Aorta (tissue), 5 donors: ENCODE data around the gene ABCA7. TPM values are rescaled to one million over a fixed set of nuclear protein-coding genes. Genes with fewer than 3 reads are reported as not detected.

ENCODE experiments used
- ATAC-seq: fragments of 200-7000 bp; cut with Tn5 transposase; one replicate; pipeline ENCODE4 v1.9.1; 2022; ENCODE audit warnings: moderate library complexity; ENCODE audit not compliant: low FRiP score
- DNase-seq, 2 donors: peaks; one replicate each; pipeline ENCODE4 v3.0.0-alpha.2; 2020
- H3K27ac ChIP-seq, 2 donors: one replicate each; pipeline ENCODE4 v1.5.1; 2013; ENCODE audit warnings: low read length in 2 of 2, mild to moderate bottlenecking in 2 of 2, moderate library complexity in 2 of 2, control low read depth in 1 of 2, inconsistent platforms in 1 of 2, low read depth in 1 of 2
- H3K27me3 ChIP-seq, 2 donors: one replicate each; pipeline ENCODE4 v1.6.1; 2013; ENCODE audit warnings: control low read depth in 1 of 2, low read length in 1 of 2, mild to moderate bottlenecking in 1 of 2, moderate library complexity in 1 of 2; ENCODE audit not compliant: insufficient read depth in 2 of 2, control insufficient read depth in 1 of 2
- H3K36me3 ChIP-seq, 2 donors: one replicate each; pipeline ENCODE4 v1.6.1; 2013; ENCODE audit warnings: control low read depth in 1 of 2, low read length in 1 of 2, mild to moderate bottlenecking in 1 of 2; ENCODE audit not compliant: insufficient read depth in 2 of 2, control insufficient read depth in 1 of 2
- H3K4me1 ChIP-seq, 2 donors: one replicate each; pipeline ENCODE4 v1.6.1; 2013; ENCODE audit warnings: low read length in 2 of 2, control low read depth in 1 of 2, mild to moderate bottlenecking in 1 of 2, moderate library complexity in 1 of 2; ENCODE audit not compliant: insufficient read depth in 2 of 2, control insufficient read depth in 1 of 2
- H3K4me3 ChIP-seq, 2 donors: one replicate each; pipeline ENCODE4 v1.5.1; 2013; ENCODE audit warnings: low read length in 2 of 2, control low read depth in 1 of 2, mild to moderate bottlenecking in 1 of 2
- H3K9me3 ChIP-seq: one replicate; pipeline ENCODE4 v1.6.1; 2013; ENCODE audit warnings: mild to moderate bottlenecking, low read length; ENCODE audit not compliant: control insufficient read depth
- WGBS, 2 donors: extraction: QIAGEN DNeasy Blood & Tissue Kit; methylation state at CpG; one replicate each; pipeline ENCODE4 v1.1.7; 2013; 5-methylcytosine and 5-hydroxymethylcytosine counted together
- intact Hi-C, 2 donors: fragments of 100-400 bp; cut with DNase I; formaldehyde crosslinking; loops; one replicate each; pipeline versions ENCODE4 v1.14.2 to v1.15.0; 2022
- polyA plus RNA-seq, 2 donors: library from polyadenylated mRNA; stranded (reverse); fragments of 200-250 nt; gene quantifications; one replicate each; pipeline ENCODE4 v1.2.3, GENCODE V29; 2013
- total RNA-seq, 2 donors: library from RNA; stranded (reverse); fragmentation: NEBNext Ultra II Directional; extraction: Animal tissue kit (Norgen Biotek cat#: 25700); gene quantifications; one replicate each; pipeline ENCODE4 v1.2.1, GENCODE V29; 2021
- donor health status: healthy with polysubstance abuse.
- donor health status: Bipolar disorder and iron deficiency.
- donor health status: DM: no; HTN: no; CAD: no.
- donor health status: DM: no; HTN: no; CAD: no.
- donor health status: DM: yes; HTN: yes; CAD: no.

ABCA7 gene
- total and polyA plus RNA-seq, 4 donors, result 1.9 to 20.6 (median 8.5) TPM

GRCh38 chr19:1069009-1069779, 29.3 kb downstream of the ABCA7 start:
- Histone ChIP-seq H3K4me1 (no peaks in the 10 kb centered on the region), H3K27me3 (no peaks in the 10 kb centered on the region), H3K27ac (no peak overlapping the region), H3K9me3 (no peaks in the 10 kb centered on the region), H3K4me3 (no peak overlapping the region), H3K36me3 (no peaks in the 10 kb centered on the region)
- ATAC-seq, result peak; percentile 34
- DNase-seq, result peak; percentile 83 to 91
- intact Hi-C loops, result no loop called here
- 46 to 49% methylated on average over 25 of the region's 25 CpGs for WGBS, 2 donors

GRCh38 chr19:1070576-1070930, 30.6 kb downstream of the ABCA7 start:
- 7 to 12% methylated on average over 21 of the region's 21 CpGs for WGBS, 2 donors
- Histone ChIP-seq H3K9me3 (no peaks in the 10 kb centered on the region), H3K4me1 (no peaks in the 10 kb centered on the region), H3K27ac (no peak overlapping the region), H3K4me3 (no peak overlapping the region), H3K27me3 (no peaks in the 10 kb centered on the region), H3K36me3 (no peaks in the 10 kb centered on the region)
- intact Hi-C loops, result no loop called here
- peak in 1 of 2 donors; percentile 47 for DNase-seq
- ATAC-seq, result no peak

- WGBS, 2 donors, result 4 to 6% methylated on average over 90 to 99 of the region's 99 CpGs
- H3K36me3 ChIP-seq, result no peaks in the 10 kb centered on the region
- no peaks in the 10 kb centered on the region for H3K4me1 ChIP-seq
- no peaks in the 10 kb centered on the region for H3K27me3 ChIP-seq
- intact Hi-C loops, result no loop called here
- DNase-seq, result peak; percentile 53 to 81
- H3K27ac ChIP-seq, result no peak overlapping the region
- H3K4me3 ChIP-seq, result no peak overlapping the region
- H3K9me3 ChIP-seq, result no peaks in the 10 kb centered on the region
- ATAC-seq, result no peak
Measured at GRCh38 chr19:1070931-1071791, 31.3 kb downstream of the ABCA7 start.

- Histone ChIP-seq H3K9me3 (no peaks in the 10 kb centered on the region), H3K27me3 (no peaks in the 10 kb centered on the region), H3K4me1 (no peaks in the 10 kb centered on the region), H3K4me3 (no peak overlapping the region), H3K27ac (no peak overlapping the region), H3K36me3 (no peaks in the 10 kb centered on the region)
- DNase-seq (no peak), ATAC-seq (no peak)
- WGBS, 2 donors, result 85 to 89% methylated on average over 11 of the region's 11 CpGs
- intact Hi-C loops, result no loop called here
Measured at GRCh38 chr19:1072371-1073015, 32.6 kb downstream of the ABCA7 start.

GRCh38 chr19:1073063-1073955, 33.4 kb downstream of the ABCA7 start:
- Histone ChIP-seq H3K36me3 (no peaks in the 10 kb centered on the region), H3K4me1 (no peaks in the 10 kb centered on the region), H3K27me3 (no peaks in the 10 kb centered on the region), H3K9me3 (no peaks in the 10 kb centered on the region), H3K27ac (no peak overlapping the region), H3K4me3 (no peak overlapping the region)
- intact Hi-C loops, result no loop called here
- DNase-seq (no peak), ATAC-seq (no peak)
- WGBS, 2 donors, result 93 to 95% methylated on average over 30 of the region's 30 CpGs

- H3K4me3 ChIP-seq, result no peak overlapping the region
- H3K4me1 ChIP-seq, result no peaks in the 10 kb centered on the region
- no peaks in the 10 kb centered on the region for H3K9me3 ChIP-seq
- intact Hi-C loops, result no loop called here
- no peaks in the 10 kb centered on the region for H3K27me3 ChIP-seq
- DNase-seq (peak; percentile 49 to 65), ATAC-seq (no peak)
- WGBS, 2 donors, result 81 to 87% methylated on average over 27 to 28 of the region's 28 CpGs
- no peak overlapping the region for H3K27ac ChIP-seq
- no peaks in the 10 kb centered on the region for H3K36me3 ChIP-seq
Measured at GRCh38 chr19:1073956-1074517, 34.1 kb downstream of the ABCA7 start.

- DNase-seq (peak; percentile 93), ATAC-seq (no peak)
- Histone ChIP-seq H3K27me3 (no peaks in the 10 kb centered on the region), H3K9me3 (no peaks in the 10 kb centered on the region), H3K4me3 (no peak overlapping the region), H3K27ac (no peak overlapping the region), H3K36me3 (no peaks in the 10 kb centered on the region), H3K4me1 (no peaks in the 10 kb centered on the region)
- intact Hi-C loops, result no loop called here
- WGBS, 2 donors, result 73 to 79% methylated on average over 40 to 54 of the region's 54 CpGs
Measured at GRCh38 chr19:1074544-1075283, 34.8 kb downstream of the ABCA7 start.
